ENCODE measurements around the gene NRP2.

NRP2 gene

DNA sequence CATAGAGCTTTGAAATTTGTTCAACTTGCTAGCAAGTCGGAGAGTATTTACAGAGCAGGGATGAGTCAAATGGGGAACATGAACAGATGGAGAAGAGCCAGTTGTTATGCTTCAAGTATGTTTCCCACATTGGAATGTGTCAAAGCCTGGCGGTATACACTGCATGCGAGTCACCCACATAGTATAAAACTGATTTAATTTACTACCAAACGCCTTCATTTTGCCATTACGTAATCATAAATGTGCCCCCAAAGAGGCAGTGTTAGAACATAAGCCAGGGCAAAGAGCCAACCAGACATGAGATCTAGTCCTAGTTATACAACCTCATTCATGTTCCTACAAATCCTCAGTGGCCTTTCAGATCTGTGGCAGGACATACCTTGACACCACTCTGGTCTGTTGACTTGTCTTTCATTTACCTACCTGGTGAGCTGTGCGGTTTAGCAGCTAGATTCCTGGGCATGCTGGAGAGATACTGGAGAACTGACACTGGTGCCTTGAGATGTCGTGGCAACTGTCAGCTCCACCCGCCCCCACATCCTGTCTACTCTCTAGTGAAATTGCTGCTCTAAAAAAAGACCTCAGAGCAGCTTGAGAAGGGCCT, 21.7 kb upstream of the NRP2 start:
- DNase-seq: no peak

GRCh38 chr2:205661281-205661680, 21.0 kb upstream of the NRP2 start:
- DNase-seq: no peak

- DNase-seq: no peak
Observed at GRCh38 chr2:205662206-205662965, 19.9 kb upstream of the NRP2 start.

DNA sequence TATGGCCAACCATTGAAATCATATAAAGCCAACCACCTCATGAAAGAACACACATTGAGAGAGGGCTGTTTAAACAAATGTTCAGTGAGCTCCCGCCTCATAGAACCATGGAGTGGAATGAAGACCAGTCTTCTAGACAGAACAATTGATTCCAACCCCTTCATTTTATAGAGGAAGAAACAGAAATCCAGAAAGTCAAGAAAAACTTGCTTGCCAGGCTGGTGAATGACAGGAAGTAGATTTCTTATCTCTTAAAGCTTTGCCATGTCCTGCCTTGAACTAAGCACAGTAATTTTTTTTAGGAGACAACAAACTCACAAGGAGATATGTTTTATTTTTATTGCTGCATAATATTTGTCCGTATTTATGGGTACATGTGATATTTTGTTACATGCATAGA, 16.5 kb upstream of the NRP2 start:
- no peak for DNase-seq

- no peak for DNase-seq
Observed at GRCh38 chr2:205670292-205670691, 12.0 kb upstream of the NRP2 start.

- DNase-seq: no peak
Observed at GRCh38 chr2:205673312-205673711, 9.0 kb upstream of the NRP2 start.

- DNase-seq: peak; percentile 53 to 67
Observed at GRCh38 chr2:205675861-205676516, 6.3 kb upstream of the NRP2 start.

DNA sequence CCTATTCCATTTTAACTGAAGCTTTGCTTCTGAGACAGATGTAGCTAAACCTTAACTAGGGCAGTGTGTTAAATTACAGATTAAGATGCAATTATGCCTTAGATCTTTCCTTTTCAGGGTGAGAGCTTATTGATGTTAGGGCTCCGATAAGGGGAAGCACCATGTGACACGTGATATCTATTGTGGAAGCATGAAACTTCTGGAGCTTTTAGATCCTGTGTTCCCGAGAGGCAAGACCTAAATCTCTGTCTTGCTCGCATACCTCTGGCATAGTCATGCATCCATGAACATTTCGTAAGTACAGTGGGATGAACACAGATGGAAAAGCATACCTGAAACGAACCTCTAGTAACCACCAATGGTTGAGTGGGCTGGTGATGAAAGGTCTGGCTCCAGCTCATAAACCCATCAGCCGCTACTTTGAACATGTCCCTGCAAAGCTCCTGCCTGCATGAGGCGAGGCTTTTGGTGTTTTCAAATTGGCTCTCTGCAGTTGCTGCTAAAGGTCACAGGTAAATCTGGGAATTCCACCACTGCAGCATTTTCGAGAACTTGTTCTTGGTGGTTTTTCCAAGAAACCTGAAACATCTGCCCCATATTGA, 3.7 kb upstream of the NRP2 start:
- DNase-seq: no peak

DNA sequence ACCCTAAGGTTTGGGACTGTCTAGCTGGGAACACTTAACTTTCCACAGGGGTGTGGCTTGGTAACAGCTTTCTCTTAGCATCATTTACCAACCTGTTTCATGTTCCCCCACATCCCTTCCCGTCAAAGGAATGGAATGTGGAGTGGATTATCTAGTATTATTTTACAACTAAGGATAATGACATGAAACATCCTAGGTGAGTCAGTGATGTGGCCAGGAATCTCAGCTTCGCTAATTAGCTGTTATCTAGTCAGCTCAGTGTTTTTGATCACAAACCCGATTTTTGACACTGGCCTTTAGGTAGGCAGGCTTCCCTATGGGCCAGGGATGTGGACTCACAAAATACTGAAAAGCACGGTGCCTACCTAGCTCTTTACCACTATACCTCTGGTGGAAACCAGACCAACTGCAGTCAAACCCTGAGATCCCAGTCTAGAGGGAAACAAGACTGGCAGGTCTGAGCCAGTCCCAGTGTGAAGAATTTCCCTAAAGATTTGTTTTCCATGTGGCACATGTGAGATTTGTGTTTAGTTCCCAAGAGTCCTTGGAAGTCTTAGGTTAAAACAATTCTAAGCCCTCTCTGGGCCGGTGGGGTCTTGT, 2.8 kb upstream of the NRP2 start:
- no peak for DNase-seq

DNA sequence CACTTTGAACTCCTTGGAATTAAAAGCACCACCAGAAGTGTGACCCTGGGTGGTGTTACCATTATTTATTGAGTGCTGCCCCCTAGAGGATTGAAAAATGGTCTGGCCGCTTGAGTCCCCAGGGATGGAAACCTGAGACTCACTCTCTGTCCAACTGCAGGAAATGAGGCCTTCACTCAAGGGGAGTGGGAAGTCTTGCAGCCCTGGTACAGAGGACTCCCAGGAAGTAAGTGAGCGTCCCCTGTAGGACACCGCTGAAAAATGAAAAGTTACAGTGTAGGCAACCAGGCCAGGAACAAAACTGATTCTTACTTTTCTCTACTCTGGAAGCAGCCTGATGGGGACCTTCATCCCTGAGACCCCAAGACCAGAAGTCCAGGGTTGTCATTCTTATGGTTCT, 2.2 kb upstream of the NRP2 start:
- peak; percentile 79 to 87 for DNase-seq

DNA sequence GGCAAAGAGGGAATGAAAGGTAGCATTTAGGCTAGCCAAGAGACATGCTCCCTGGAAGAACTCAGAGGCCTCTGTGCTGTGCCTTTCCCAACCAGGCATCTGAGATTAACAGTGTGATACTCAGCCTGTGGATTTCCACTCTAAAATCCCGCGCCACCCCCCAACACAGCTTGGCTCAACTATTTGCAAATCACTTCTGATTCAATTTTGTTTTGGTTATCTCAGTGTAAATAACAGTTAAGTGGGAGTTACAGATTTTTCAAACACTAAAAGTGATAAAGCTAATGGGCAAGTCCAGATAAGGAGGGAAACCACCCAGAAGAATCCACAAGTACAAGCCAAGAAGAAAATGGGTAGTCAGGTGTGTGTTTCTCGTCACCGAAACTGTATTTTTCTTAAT, 1.4 kb upstream of the NRP2 start:
- DNase-seq: no peak

GRCh38 chr2:205681401-205682238, 681 bp upstream of the NRP2 start:
- no peak for DNase-seq

GRCh38 chr2:205682971-205683501, 735 bp downstream of the NRP2 start:
- no peak for DNase-seq

DNA sequence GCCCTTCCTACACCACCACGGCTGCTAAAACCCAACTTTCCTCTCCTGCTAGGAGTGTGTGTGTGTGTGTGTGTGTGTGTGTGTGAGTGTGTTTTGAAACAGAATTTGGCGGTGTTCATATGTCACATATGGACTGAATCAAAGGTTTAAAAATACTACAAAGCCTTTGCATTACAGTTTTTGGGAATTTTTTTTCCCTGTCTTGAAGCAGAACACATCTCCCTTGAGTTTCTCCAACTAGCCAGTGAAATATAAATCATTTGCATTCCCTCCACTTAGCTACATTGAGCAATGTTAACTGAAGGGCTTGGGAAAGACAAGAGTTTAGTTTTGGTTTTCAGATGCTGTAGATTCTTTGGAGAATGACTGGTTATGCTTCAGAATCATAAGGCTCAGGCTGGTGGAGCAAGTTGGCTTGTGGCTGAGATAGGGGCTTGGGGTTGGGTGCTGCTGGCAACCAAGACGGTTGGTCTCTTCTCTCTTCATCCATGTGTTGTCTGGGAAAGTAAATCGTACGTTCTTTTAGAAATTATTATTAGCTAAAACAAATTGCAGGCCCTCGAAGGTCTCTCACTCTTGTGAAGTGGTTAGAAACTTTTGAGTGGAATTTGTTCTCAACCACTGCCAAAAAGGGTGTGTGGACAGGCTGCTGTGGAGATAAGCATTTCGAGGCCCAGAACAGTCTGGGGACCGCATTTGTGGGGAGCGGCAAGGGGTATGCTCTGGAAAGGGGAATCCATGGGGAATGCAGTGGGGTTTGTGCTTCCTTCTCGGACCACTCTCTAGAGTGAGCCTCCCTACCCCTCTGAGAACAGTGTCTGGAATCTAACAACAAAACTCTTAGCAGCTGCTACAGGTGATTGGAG, 1.4 kb downstream of the NRP2 start:
- DNase-seq: no peak

- no peak for DNase-seq
Observed at GRCh38 chr2:205684871-205685313, 2.6 kb downstream of the NRP2 start.

DNA sequence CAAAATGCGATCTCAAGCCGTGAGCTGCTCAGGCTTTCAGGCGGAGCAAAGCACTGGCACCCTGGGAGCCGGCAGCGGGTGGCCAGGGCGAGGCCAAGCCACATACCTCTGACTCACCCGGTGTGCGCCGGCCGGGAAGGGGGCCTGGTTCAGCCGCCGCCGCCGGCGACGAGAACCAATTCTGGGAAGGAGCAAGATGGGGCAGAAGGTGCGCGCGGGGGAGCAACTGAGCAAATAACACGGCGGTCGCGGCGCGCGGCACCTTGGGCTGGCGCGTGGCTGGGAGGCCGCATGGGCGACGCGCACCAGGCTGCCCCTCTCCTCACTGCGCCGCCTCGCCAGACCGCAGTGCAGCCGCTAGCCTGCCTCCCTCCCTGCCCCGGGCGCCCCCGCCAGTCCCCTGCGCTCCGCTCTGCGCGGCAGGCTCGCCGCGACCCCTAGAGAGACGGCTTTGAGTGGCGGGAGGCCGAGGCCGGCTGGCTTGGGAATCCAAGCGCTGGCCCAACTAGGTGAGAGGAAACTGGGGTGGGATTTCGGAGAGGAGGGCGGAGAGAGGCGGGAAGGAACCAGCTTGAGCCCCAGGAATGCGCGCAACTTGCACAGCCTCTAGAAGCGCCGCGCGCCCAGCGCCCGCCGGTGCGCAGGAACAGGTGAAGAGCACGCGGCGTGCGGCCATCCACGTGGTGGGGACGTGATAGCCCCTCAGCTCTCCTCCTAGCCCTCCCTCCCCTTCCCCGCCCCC, 3.2 kb downstream of the NRP2 start:
- DNase-seq: no peak

- DNase-seq: no peak
Observed at GRCh38 chr2:205686056-205686782, 3.9 kb downstream of the NRP2 start.

DNA sequence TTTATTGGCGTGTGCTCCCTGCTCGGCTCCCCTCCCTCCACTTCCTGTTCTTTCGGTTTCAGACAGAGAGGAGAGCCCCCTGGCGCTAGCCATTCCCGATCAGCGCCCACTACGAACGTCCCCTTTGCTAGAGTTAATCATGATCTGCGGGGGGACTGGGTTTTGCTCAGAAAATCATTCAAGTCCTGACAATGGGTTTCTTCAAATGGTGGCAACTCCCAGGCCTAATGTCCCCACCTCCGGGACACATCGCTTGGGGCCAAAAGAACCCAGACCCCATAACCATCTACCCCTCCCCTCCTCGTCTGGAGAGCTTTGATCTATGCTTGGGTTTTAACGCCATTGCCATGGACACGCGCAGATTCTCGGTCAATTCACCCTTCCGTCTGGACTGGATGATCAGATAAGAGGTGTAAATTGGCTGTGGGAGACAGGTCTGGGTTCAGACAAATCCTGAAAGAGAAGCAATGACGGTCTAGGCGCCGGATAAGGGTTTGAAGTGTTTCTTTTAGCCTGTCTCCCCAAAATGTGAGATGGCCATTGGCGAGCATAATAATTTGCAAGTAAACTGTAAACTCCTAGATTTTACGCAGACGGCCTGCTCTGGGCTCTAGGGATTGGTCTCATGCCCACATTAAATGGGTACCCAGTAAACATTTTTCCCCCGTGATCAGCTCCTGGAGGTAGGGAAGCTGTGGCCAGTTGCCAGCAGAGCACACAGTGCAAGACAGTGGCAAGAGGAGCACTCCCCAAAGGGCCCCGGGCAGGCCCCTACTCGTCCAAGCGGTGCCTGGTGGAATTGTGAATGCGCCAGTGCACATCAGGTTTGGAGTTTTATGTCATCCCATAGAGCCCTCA, 4.7 kb downstream of the NRP2 start:
- DNase-seq: no peak

DNA sequence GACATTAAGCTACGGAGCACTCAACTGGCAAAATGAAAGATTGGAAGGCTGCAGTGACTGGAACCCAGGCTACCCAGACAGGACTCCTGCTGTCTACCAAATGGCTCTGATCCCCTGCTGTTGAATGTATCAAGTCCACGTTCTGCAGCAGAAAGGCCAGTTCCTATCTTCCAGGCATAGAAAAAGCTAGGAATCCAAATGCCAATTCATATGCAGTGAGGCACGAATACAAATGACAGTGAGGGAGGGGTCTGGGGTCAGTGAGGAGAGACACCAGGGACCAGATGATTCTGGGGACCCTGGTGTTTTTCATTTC, 5.3 kb downstream of the NRP2 start:
- DNase-seq: no peak

Data from SHP77 (cell line).